ENCODE data around the gene RHEB.

The RHEB gene, protein sequence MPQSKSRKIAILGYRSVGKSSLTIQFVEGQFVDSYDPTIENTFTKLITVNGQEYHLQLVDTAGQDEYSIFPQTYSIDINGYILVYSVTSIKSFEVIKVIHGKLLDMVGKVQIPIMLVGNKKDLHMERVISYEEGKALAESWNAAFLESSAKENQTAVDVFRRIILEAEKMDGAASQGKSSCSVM

DNA sequence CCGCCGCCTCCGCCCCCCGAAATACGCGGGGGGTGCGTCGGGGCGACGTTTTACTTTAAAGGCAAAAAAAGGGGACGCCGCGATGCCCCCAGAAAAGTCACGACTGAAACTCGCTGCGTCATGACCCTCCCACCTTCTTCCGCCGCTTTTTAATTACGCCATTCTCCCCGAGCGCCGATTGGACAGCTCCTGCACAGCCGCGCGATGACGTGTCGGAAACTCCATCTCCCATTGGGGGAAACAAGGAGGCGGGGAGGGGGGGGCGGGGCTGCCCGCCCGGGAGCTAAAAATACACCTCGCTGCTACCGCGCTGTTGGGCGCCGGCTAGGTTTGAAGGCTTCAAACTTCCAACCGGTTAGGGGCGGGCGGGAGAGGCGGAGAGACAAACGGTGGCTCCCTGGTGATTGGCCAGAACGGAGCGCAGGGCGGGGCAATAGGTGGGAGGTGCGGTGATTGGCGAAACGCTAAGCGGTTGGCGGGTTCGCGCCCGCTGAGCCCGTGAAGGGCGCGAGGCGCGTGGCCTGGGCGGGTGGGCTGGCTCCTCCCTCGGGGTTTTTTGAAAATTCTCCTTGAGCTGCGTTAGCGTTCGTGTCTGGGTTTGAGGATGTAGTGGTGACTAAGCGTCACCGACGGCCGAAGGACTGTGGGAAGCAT, at the start of gene RHEB:
RHEB (minus strand) TSS at position 131 of the 654 bp plus-strand sequence. CDS start 384 bp downstream, outside the sequence.
- TF ChIP-seq FOXM1 (IDR thresholded peaks at IDR 0.05; ENCODE audit: borderline replicate concordance, low read depth) (peak; percentile 63; the same call in 1 of the 2 replicates), ZBTB7A (IDR thresholded peaks at IDR 0.05; ENCODE audit: low read depth) (no peak), TCF12 (IDR thresholded peaks at IDR 0.05; ENCODE audit: low read depth) (no peak), CREB1 (IDR thresholded peaks at IDR 0.05; ENCODE audit: low read depth) (peak; percentile 93)
- TF ChIP-seq, protein P1, sequence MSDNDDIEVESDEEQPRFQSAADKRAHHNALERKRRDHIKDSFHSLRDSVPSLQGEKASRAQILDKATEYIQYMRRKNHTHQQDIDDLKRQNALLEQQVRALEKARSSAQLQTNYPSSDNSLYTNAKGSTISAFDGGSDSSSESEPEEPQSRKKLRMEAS (IDR thresholded peaks at IDR 0.05): peak; percentile 98

DNA sequence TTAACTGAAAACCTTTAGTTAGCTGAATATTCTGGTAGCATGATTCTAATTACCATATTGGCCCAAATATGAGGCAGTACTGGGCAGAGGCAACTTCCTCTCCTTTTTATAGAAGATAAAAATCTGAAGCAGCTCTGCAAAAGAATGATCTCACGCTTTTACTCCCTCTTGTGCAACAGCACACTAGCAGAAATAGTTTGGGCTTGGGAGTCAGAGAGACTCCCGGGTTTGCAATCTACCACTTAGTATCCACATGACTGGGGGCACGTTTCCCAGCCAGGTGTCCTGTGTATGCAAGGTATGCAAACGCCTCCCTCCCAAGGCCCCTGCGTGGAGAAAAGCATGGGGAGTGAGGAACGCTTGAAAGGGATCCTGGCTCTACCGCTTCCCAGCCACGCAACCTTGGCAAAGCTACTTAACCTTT, 47.2 kb upstream of the RHEB start:
- TF ChIP-seq TCF12 (IDR thresholded peaks at IDR 0.05; ENCODE audit: low read depth) (no peak), TAF1 (IDR thresholded peaks at IDR 0.05; ENCODE audit: low read depth) (no peak), NFIC (IDR thresholded peaks at IDR 0.05) (no peak), CREB1 (IDR thresholded peaks at IDR 0.05; ENCODE audit: low read depth) (no peak), EP300 (IDR thresholded peaks at IDR 0.05; ENCODE audit: borderline replicate concordance) (no peak), FOXM1 (IDR thresholded peaks at IDR 0.05; ENCODE audit: borderline replicate concordance, low read depth) (no peak), RAD21 (IDR thresholded peaks at IDR 0.05; ENCODE audit: low read depth) (no peak)
- TF ChIP-seq, protein P2, sequence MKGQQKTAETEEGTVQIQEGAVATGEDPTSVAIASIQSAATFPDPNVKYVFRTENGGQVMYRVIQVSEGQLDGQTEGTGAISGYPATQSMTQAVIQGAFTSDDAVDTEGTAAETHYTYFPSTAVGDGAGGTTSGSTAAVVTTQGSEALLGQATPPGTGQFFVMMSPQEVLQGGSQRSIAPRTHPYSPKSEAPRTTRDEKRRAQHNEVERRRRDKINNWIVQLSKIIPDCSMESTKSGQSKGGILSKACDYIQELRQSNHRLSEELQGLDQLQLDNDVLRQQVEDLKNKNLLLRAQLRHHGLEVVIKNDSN (IDR thresholded peaks at IDR 0.05): no peak
- TF ChIP-seq, protein P1 (IDR thresholded peaks at IDR 0.05): no peak

DNA sequence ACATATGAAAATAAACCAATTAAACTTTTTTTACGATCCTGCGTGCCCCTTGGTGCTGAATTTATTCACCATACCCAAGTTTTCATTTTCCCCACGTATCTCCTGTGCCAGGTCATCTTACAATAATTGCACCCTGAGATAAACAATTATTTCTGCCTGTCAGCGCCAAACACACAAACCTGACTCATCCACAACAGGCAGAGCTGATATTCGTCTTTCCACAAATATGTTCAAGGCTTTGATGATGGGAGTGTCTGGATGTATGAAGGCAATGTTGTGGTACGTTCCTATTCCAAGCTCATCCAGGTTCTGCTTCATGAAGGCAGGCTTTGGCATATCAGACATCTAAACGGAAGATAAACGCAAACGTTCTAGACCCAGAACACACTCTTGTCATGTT, 45.8 kb upstream of the RHEB start:
- TF ChIP-seq FOXM1 (IDR thresholded peaks at IDR 0.05; ENCODE audit: borderline replicate concordance, low read depth): no peak
- TF ChIP-seq, protein P1 (IDR thresholded peaks at IDR 0.05): no peak
- TF ChIP-seq NFIC (IDR thresholded peaks at IDR 0.05): no peak
- TF ChIP-seq CREB1 (IDR thresholded peaks at IDR 0.05; ENCODE audit: low read depth): no peak
- no peak for TF ChIP-seq YY1 (IDR thresholded peaks at IDR 0.05; ENCODE audit: low read depth)
- TF ChIP-seq EP300 (IDR thresholded peaks at IDR 0.05; ENCODE audit: borderline replicate concordance): no peak
- TF ChIP-seq CEBPB (IDR thresholded peaks at IDR 0.05): no peak
- no peak for TF ChIP-seq RAD21 (IDR thresholded peaks at IDR 0.05; ENCODE audit: low read depth)
- no peak for TF ChIP-seq TCF12 (IDR thresholded peaks at IDR 0.05; ENCODE audit: low read depth)
- no peak for TF ChIP-seq TAF1 (IDR thresholded peaks at IDR 0.05; ENCODE audit: low read depth)
- TF ChIP-seq, protein P3, sequence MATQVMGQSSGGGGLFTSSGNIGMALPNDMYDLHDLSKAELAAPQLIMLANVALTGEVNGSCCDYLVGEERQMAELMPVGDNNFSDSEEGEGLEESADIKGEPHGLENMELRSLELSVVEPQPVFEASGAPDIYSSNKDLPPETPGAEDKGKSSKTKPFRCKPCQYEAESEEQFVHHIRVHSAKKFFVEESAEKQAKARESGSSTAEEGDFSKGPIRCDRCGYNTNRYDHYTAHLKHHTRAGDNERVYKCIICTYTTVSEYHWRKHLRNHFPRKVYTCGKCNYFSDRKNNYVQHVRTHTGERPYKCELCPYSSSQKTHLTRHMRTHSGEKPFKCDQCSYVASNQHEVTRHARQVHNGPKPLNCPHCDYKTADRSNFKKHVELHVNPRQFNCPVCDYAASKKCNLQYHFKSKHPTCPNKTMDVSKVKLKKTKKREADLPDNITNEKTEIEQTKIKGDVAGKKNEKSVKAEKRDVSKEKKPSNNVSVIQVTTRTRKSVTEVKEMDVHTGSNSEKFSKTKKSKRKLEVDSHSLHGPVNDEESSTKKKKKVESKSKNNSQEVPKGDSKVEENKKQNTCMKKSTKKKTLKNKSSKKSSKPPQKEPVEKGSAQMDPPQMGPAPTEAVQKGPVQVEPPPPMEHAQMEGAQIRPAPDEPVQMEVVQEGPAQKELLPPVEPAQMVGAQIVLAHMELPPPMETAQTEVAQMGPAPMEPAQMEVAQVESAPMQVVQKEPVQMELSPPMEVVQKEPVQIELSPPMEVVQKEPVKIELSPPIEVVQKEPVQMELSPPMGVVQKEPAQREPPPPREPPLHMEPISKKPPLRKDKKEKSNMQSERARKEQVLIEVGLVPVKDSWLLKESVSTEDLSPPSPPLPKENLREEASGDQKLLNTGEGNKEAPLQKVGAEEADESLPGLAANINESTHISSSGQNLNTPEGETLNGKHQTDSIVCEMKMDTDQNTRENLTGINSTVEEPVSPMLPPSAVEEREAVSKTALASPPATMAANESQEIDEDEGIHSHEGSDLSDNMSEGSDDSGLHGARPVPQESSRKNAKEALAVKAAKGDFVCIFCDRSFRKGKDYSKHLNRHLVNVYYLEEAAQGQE (IDR thresholded peaks at IDR 0.05; ENCODE audit: low read depth): no peak
- no peak for TF ChIP-seq ZBTB7A (IDR thresholded peaks at IDR 0.05; ENCODE audit: low read depth)
- no peak for TF ChIP-seq TEAD4 (IDR thresholded peaks at IDR 0.05)
- TF ChIP-seq, protein P2 (IDR thresholded peaks at IDR 0.05): no peak
- TF ChIP-seq EGR1 (IDR thresholded peaks at IDR 0.05): no peak

DNA sequence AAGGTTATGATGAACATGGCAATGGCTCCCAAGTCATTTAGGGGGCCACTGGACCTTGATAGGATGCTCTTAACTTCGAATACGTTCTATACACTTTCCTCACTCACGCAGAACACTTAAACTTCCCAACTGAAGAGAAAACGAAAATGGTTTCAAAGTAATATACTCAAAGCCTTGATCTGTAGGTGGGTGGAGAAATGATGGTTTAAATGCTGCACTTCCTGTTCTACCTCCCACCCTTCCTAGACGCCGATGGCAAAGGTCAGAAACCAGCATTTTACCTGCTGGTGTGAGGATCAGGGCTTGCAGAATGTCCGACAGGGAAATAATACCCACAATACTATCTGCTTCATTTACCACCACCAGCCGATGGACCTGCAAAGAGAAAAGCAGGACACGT, 40.5 kb upstream of the RHEB start:
- TF ChIP-seq ZBTB7A (IDR thresholded peaks at IDR 0.05; ENCODE audit: low read depth): no peak
- no peak for TF ChIP-seq TCF12 (IDR thresholded peaks at IDR 0.05; ENCODE audit: low read depth)
- no peak for TF ChIP-seq EGR1 (IDR thresholded peaks at IDR 0.05)
- no peak for TF ChIP-seq FOXM1 (IDR thresholded peaks at IDR 0.05; ENCODE audit: borderline replicate concordance, low read depth)
- TF ChIP-seq, protein P2 (IDR thresholded peaks at IDR 0.05): no peak
- no peak for TF ChIP-seq NFIC (IDR thresholded peaks at IDR 0.05)
- TF ChIP-seq EP300 (IDR thresholded peaks at IDR 0.05; ENCODE audit: borderline replicate concordance): no peak
- TF ChIP-seq, protein P3 (IDR thresholded peaks at IDR 0.05; ENCODE audit: low read depth): no peak
- TF ChIP-seq CREB1 (IDR thresholded peaks at IDR 0.05; ENCODE audit: low read depth): no peak
- TF ChIP-seq, protein P1 (IDR thresholded peaks at IDR 0.05): no peak
- TF ChIP-seq TAF1 (IDR thresholded peaks at IDR 0.05; ENCODE audit: low read depth): no peak
